ENCODE data around the gene NAGS. TPM values are rescaled to one million over a fixed set of nuclear protein-coding genes. Genes with fewer than 3 reads are reported as not detected.

NAGS gene
- total and polyA plus RNA-seq, 2 donors from 2014 or later = 3.5 to 8.7 TPM

DNA sequence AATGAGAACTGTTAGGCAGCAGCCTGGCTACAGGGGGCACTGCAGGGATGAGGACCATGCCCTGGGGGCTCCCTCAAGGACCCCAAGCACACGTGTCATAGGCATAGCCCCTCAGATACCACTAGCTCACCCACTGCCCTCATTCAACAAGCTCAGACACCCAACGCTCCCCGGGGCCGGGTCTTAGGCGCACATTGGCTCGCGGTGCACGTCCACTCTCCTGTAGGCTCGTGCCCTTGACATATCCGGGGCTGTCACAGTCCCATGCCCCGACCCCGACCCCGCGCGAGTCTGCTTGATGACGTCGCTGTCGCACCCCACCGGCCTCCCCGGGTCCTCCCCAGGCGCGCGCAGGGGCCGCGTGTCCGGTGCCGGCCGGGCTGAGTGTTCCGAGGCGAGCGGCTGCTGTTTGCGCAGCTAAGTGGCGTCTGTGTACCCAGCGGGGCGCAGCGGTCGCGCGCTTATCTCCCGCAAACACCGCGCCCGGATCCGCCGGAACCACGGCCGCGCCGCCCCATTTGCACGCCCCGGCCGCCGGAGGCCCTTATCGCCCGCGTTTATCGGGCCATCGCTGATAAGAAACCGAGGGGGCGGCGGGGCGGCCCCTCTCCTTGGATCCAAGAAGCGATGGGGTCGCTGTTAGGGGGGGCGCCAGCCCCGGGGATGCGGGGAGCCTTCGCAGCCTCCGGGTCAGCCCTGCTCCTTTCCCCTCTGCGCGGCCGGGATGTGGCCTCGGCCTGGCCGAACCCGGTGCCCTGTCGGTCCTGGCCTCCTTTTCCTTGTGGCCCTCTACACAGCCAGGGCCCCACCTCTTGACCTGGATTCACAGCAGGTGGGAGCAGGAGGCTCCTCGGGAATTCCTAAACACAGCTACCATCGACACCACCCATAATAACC is 20.7 kb upstream of the NAGS start:
- peaks cover 5% of the 10 kb centered on the region for H3K27me3 ChIP-seq (ENCODE audit: control insufficient read depth, insufficient read depth, low read length)
- TF ChIP-seq CTCF (IDR thresholded peaks at IDR 0.05; ENCODE audit: borderline replicate concordance, extremely low read depth, insufficient read depth) = no peak
- H3K36me3 ChIP-seq (ENCODE audit: control insufficient read depth in 2 of 3, insufficient read depth in 3 of 3, low read length in 3 of 3) = no peaks in the 10 kb centered on the region
- H3K27ac ChIP-seq (ENCODE audit: low read depth in 2 of 2, low read length in 2 of 2) = no peak overlapping the region
- FAIRE-seq (no peak), DNase-seq (peak; percentile 47 to 77 (median 72))
- H3K9me3 ChIP-seq (ENCODE audit: control insufficient read depth in 2 of 3, insufficient read depth in 1 of 3, low read length in 3 of 3) = no peaks in the 10 kb centered on the region
- peaks cover 0 to 6% (median 0%) of the 10 kb centered on the region in 3 donors for H3K4me1 ChIP-seq (ENCODE audit: control insufficient read depth in 2 of 3, insufficient read depth in 2 of 3, low read depth in 1 of 3, low read length in 3 of 3)
- intact Hi-C loops (cut with DNase I) = no loop called here
- H3K9ac ChIP-seq (ENCODE audit: low read length in 3 of 3) = no peak overlapping the region
- H3K4me3 ChIP-seq (ENCODE audit: low read length in 3 of 3) = peak overlapping the region in 1 of 3 donors; percentile 37

DNA sequence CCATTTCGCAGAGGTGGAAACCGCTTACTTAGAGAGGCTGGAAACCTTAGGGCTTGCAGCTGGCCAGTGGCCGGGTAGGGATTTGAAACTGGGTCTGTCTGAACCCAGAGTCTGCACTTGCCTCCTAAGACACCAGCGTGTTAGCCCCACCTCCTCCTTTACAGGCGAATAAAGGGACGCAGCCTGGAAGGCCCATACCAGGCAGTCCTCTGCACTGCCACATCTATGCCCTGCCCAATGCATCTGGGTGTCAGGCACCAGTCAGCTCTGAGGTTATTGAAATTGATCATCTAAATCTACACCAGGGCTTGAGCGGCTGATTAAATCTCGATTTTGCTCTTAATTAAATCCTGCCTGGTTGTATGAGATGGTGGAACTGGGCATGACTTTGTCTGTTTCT is 19.9 kb upstream of the NAGS start:
- H3K36me3 ChIP-seq (ENCODE audit: control insufficient read depth in 2 of 3, insufficient read depth in 3 of 3, low read length in 3 of 3) = no peaks in the 10 kb centered on the region
- no peaks in the 10 kb centered on the region for H3K9me3 ChIP-seq (ENCODE audit: control insufficient read depth in 2 of 3, insufficient read depth in 1 of 3, low read length in 3 of 3)
- no peak for TF ChIP-seq CTCF (IDR thresholded peaks at IDR 0.05; ENCODE audit: borderline replicate concordance, extremely low read depth, insufficient read depth)
- H3K27ac ChIP-seq (ENCODE audit: low read depth in 2 of 2, low read length in 2 of 2) = no peak overlapping the region
- intact Hi-C loops (cut with DNase I) = no loop called here
- H3K27me3 ChIP-seq (ENCODE audit: control insufficient read depth, insufficient read depth, low read length) = peaks cover 5% of the 10 kb centered on the region
- no peak overlapping the region for H3K9ac ChIP-seq (ENCODE audit: low read length in 3 of 3)
- no peak overlapping the region for H3K4me3 ChIP-seq (ENCODE audit: low read length in 3 of 3)
- DNase-seq (no peak), FAIRE-seq (no peak)
- H3K4me1 ChIP-seq (ENCODE audit: control insufficient read depth in 2 of 3, insufficient read depth in 2 of 3, low read depth in 1 of 3, low read length in 3 of 3) = peaks cover 0 to 6% (median 0%) of the 10 kb centered on the region in 3 donors

- no peaks in the 10 kb centered on the region for H3K36me3 ChIP-seq (ENCODE audit: control insufficient read depth in 2 of 3, insufficient read depth in 3 of 3, low read length in 3 of 3)
- no peak overlapping the region for H3K4me3 ChIP-seq (ENCODE audit: low read length in 3 of 3)
- H3K27me3 ChIP-seq (ENCODE audit: control insufficient read depth, insufficient read depth, low read length) = peaks cover 5% of the 10 kb centered on the region
- peaks cover 0 to 6% (median 0%) of the 10 kb centered on the region in 3 donors for H3K4me1 ChIP-seq (ENCODE audit: control insufficient read depth in 2 of 3, insufficient read depth in 2 of 3, low read depth in 1 of 3, low read length in 3 of 3)
- no peak for FAIRE-seq
- H3K27ac ChIP-seq (ENCODE audit: low read depth in 2 of 2, low read length in 2 of 2) = no peak overlapping the region
- no peaks in the 10 kb centered on the region for H3K9me3 ChIP-seq (ENCODE audit: control insufficient read depth in 2 of 3, insufficient read depth in 1 of 3, low read length in 3 of 3)
- no peak for DNase-seq
- intact Hi-C loops (cut with DNase I) = no loop called here
- no peak for TF ChIP-seq CTCF (IDR thresholded peaks at IDR 0.05; ENCODE audit: borderline replicate concordance, extremely low read depth, insufficient read depth)
- no peak overlapping the region for H3K9ac ChIP-seq (ENCODE audit: low read length in 3 of 3)
These were observed 18.0 kb upstream of the NAGS start for GRCh38 chr17:43986225-43986981.

All from kidney (tissue), 14 donors.